ENCODE data around the gene ARID3A.

The ARID3A gene

DNA sequence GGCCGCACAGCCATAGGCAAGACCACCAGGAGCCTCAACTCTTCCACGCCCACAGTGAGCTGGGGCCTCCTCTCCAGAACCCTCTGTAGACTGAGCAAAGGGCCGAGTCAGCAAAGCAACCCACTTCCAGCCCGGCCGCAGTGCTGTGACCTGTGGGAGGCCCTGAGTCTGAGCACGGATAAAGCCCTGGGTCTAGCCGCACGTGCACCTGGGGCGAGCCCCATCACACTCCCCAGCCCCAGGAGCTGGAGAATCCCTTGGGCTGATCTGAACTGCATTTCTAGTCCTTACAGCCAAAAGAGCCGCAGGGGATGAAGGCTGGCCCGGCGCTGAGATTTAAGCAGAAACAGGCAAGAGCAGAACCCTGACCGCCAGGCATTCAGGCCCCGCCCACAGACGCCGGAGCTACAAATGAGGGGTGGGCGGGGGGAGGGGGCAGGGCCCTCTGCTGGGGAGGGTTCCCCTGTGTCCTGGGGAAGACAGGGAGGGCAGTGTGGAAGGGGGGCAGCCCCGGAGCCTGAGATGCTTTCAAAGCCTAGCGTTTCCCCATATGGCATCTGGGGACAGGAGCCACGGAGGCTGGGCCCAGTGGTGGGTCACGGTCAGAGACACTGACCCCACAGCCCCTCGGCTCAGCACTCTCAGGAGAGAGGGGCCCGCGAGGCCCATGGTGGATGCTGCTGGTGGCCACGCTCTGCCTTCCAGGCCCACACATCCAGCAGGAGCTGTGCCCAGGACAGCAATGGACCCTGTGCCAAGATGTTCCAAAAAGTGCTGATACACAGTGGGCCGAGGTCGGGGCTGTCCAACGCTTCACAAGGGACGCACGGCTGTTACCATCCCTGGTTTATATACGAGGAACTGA, 90.2 kb downstream of the ARID3A start:
- TF ChIP-seq, protein P1, sequence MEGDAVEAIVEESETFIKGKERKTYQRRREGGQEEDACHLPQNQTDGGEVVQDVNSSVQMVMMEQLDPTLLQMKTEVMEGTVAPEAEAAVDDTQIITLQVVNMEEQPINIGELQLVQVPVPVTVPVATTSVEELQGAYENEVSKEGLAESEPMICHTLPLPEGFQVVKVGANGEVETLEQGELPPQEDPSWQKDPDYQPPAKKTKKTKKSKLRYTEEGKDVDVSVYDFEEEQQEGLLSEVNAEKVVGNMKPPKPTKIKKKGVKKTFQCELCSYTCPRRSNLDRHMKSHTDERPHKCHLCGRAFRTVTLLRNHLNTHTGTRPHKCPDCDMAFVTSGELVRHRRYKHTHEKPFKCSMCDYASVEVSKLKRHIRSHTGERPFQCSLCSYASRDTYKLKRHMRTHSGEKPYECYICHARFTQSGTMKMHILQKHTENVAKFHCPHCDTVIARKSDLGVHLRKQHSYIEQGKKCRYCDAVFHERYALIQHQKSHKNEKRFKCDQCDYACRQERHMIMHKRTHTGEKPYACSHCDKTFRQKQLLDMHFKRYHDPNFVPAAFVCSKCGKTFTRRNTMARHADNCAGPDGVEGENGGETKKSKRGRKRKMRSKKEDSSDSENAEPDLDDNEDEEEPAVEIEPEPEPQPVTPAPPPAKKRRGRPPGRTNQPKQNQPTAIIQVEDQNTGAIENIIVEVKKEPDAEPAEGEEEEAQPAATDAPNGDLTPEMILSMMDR (IDR thresholded peaks at IDR 0.05; ENCODE audit: low read depth, low read length, missing control alignments), result no peak
- H3K4me3 ChIP-seq (ENCODE audit: low read depth, low read length), result no peak overlapping the region
- no peak for DNase-seq (ENCODE audit: low read depth)
- in situ Hi-C loops (cut with HindIII; ENCODE audit: low sequenced_read_pairs), result no loop called here

DNA sequence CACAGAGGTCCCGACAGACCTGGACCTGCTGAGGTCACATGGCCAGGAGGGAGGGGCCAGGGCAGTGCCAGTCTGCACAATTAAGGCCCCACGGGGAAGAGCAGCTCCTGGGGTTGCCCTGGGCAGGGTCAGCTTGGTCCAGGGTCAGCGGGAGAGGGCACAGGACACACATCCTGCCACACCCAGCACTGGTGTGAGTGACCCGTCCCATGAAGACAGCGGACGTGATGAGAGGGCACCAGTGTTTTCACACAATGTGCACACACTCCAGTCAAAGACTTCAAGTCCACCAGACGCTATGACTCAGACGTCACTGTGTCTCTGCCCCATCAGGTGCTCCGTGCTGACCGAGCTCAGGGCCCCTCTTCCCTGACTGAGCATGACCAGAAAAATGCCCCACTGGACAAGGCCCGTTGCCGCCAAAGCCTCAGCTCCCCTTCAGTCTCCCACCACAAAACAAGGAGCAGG, 90.8 kb downstream of the ARID3A start:
- in situ Hi-C loops (cut with HindIII; ENCODE audit: low sequenced_read_pairs), result no loop called here
- DNase-seq (ENCODE audit: low read depth), result no peak
- H3K4me3 ChIP-seq (ENCODE audit: low read depth, low read length), result no peak overlapping the region
- TF ChIP-seq, protein P1 (IDR thresholded peaks at IDR 0.05; ENCODE audit: low read depth, low read length, missing control alignments), result no peak

DNA sequence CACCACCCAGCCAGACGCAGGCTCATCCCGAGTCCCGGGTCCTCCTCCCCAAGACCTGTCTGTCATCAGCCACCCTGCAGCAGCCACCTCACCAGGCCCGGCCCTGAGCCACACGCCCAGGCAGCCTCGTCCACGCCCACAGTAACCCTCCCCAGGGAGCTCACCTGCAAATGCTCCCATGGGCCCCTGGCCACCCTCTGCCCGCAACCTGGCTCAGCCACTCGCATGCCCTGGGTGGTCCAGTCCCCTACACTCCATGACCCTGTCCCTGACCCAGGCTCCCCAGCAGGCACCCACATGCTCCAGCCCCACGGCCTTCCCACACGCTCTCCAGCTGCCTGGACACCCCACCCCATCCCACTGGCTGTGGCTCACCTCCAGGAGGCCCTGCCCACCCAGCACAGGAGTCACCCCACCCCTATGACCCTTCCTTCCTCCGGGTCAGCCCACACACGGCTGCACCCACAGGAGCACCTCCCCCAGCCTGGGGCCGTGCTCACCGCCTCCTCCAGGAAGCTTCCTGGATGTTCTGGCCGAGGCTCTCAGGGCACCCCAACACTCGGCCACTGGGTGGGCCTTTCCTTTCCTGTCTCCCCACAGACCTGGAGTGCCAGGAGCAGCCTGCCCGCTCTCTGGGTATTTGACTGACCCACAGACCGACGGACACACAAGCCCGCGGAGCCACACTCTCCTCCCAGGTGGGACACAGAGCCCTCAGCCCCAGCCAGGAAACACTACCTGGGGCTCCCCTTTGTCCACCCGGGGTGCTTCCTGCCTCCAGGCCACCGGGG, 91.5 kb downstream of the ARID3A start:
- TF ChIP-seq, protein P1 (IDR thresholded peaks at IDR 0.05; ENCODE audit: low read depth, low read length, missing control alignments), result no peak
- no peak for DNase-seq (ENCODE audit: low read depth)
- H3K4me3 ChIP-seq (ENCODE audit: low read depth, low read length), result no peak overlapping the region
- in situ Hi-C loops (cut with HindIII; ENCODE audit: low sequenced_read_pairs), result no loop called here

DNA sequence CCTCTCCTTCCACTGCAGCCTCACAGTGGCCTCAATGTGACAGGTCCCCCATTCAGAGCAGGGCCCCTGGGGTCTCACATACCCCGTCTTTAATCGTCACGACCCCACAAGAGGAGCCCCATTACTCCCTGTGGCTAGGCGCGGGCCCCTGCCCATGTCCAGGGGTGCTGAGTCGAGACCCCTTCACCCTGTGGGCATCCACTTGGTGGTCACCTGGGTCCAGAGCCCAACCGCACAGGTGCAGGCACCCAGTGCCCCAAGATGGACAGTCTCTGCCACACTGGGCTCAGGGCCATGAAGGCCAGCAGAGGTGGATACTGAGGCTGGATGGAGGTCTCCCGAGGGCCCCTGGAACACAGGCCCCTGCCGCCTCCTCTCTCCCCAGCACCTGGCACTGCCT, 92.1 kb downstream of the ARID3A start:
- in situ Hi-C loops (cut with HindIII; ENCODE audit: low sequenced_read_pairs), result no loop called here
- TF ChIP-seq, protein P1 (IDR thresholded peaks at IDR 0.05; ENCODE audit: low read depth, low read length, missing control alignments), result no peak
- no peak overlapping the region for H3K4me3 ChIP-seq (ENCODE audit: low read depth, low read length)
- no peak for DNase-seq (ENCODE audit: low read depth)

DNA sequence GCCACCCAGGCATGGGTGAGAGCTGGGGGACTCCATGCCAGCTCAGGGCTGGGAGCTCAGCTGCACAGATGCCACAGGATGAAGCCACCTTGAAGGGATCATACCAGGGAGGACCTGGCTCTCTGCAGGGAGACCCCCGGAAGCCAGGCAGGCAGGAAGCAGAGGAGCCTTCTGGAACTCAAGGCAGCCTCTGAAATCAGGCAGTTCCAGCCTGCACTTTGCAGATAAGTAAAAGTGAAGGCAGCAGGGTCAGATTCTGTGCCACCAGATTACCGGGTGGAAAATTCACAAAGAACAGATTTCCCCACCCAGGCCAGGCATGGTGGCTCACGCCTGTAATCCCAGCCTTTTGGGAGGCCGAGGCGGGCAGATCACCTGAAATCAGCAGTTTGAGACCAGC, 92.6 kb downstream of the ARID3A start:
- in situ Hi-C loops (cut with HindIII; ENCODE audit: low sequenced_read_pairs), result no loop called here
- TF ChIP-seq, protein P1 (IDR thresholded peaks at IDR 0.05; ENCODE audit: low read depth, low read length, missing control alignments), result no peak
- DNase-seq (ENCODE audit: low read depth), result no peak
- H3K4me3 ChIP-seq (ENCODE audit: low read depth, low read length), result no peak overlapping the region

DNA sequence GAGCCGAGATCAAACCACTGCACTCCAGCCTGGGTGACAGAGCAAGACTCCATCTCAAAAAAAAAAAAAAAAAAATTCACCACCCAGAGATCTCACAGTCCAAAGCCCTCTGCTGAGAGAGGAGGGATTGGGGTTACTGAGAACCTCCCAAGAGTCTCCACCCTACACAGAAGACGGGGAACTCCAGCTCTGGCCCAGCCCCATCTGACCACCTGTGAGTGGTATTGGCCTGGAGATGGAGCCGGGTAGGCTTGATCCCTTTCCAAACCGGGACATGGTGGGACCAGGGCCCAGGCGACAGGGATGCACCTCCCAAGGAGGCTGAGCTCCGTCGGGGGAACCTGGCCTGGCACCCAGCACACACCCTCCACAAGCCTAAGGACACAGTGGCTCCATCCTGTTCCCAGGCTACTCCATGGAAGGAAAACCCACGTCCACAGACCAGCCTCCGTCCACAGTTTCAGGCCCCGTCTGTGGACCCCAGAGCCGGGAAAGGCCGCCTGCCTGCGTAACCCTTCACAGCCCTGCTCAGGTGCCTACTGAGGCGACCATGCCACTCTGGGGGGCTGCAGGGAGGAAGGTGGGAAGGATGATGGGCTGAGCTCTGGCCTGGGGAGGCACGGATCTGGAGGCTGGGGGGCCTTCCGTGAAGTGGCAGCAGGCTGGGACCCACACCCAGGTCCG, 93.2 kb downstream of the ARID3A start:
- in situ Hi-C loops (cut with HindIII; ENCODE audit: low sequenced_read_pairs), result no loop called here
- no peak for DNase-seq (ENCODE audit: low read depth)
- TF ChIP-seq, protein P1 (IDR thresholded peaks at IDR 0.05; ENCODE audit: low read depth, low read length, missing control alignments), result no peak
- H3K4me3 ChIP-seq (ENCODE audit: low read depth, low read length), result peak overlapping the region; percentile 85

Data from astrocyte of the cerebellum (primary cell).